Hematopoietic multipotent progenitor cell treated with erythropoietin and hydrocortisone succinate and interleukin-3 and kit ligand, for 4 days (in vitro differentiated cells): ENCODE data around the gene KAZN.

ENCODE experiments used
- DNase-seq: peaks from one replicate; pipeline ENCODE4 v3.0.0-alpha.2; 2015

The KAZN gene

DNA sequence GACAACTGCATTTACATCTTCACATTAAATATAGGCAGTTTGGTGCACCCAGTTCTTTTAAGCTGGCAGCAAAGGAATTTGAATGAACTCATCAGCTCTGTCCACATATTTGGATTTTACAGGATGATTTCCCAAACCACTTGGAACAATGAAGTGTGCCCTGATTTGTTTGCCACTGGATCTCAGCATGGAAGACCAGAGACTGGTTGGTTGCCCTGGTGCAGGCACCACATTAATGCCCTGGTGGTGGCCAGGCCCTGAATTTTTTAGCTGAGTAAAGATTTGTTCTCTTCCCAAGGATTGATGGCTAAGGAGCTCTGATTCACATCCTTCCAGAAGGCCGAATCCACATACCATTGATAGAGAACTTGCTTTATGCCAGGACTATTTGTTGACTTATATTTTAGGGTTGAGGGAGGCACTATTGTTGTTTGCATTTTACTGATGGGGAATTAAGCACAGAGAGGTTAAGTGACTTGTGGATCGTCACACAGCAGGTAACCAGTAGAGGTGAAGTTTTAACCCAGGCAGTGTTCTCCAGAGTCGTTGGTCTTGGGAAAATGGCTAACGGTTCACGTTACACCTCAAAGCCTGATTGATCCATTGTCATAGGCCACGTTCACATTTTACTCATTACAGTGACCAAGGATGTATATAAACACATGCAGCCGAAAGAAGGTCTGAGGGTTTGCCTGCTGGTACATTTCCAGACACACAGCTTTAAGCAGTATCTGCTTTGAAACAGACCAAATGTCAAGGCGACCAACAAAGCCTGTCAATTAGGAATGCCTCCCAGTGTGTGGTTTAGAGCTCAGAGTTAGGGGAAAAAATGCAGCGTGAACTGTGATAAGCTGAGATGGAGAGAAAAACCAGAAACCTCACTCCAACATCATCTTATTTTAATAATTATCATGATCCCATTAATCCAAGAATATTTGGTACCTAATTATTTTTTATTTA is 50.7 kb downstream of the KAZN start:
- DNase-seq: no peak

DNA sequence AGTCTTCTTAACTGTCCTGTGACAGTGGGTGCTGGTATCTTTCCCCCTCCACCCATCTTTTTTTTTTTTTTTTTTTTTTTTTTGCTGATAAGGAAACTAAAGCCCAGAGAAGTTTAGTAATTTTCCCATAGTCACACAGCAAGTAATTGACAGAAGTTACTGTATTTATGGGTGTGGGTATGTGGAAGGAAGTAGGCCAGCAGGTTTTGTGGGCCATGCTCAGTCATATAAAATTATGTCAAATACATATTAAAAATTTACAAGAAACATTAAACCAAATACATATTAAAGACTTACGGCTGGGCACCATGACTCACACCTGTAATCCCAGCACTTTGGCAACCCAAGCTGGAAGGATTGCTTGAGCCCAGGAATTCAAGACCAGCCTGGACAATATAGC is 51.5 kb downstream of the KAZN start:
- no peak for DNase-seq

DNA sequence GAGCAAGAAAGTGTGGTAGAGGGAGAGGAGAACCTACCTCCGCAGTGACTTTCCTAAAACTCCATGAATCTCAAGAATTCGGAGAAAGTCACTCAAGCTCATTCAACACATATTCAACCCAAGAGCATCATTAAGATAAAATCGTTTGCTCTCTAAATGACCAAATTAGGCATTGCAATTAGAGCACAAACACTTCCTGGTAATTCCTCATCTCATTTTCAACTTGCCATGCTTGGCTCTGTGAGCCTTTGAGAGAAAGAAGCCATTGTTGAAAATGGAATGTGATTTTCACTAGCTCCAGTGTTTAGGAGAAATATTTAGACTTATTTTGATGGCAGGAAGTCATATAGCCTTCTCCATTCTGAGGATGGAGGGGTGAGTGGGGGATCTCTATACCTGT is 52.5 kb downstream of the KAZN start:
- no peak for DNase-seq

DNA sequence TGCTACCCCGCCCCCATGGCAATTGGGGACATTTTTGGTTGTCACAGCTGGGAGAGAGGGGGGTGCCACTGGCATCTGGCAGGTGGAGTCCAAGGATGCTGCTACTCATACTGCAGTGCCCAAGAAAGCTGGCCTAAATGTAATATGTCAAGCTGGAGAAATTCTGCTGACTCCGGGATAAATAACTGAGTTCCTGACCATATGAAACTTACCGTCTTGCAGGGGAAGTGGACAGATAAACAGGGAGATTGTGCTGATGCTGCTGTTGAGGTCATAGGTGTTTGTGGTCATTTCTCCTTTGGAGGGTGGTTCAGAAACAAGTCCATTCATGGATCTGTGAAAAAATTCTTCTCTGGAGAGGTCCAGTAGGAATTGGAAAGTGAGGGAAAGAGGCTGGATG is 54.4 kb downstream of the KAZN start:
- DNase-seq: no peak

DNA sequence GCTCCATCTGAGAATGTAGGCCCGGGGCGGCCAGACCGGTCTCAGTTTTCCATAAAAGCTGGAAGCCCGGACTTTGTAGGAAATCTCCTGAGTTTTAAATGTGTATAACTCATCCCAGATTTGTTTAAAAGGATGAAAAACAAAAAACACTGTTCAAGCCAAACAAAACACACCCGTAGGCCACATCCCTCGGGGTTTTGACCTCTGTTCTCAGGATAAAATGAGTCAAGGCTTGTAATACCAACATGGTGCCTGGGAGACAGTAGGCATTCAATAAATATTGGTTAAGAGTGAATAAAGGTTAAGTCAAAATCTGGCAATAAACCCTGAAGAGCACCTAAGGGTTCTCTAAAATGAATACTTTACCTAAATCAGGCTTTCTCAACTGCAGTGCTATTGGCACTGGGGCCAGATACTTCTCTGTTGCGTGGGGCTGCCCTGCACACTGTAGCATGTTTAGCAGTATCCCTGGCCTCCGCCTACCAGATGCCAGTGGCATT is 55.0 kb downstream of the KAZN start:
- no peak for DNase-seq

DNA sequence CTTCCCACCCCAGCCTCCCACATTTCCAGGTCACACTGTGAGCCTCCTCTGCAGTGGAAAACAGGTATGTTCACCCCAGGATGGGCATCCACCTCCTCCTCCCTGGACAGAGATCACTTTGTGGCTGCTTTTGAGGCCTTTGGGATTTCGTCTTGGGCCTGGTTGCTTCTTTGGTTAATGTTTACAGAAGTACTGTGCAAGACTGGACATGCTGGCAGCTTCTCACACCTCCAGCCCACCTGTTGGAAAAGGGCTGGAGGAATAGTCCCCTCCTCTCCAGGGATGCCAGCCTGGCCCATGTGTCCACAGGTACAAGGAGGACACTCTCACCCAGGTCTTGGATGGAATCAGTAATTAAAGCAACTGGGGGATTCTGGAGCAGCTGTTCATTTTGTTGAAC is 56.1 kb downstream of the KAZN start:
- DNase-seq: no peak

DNA sequence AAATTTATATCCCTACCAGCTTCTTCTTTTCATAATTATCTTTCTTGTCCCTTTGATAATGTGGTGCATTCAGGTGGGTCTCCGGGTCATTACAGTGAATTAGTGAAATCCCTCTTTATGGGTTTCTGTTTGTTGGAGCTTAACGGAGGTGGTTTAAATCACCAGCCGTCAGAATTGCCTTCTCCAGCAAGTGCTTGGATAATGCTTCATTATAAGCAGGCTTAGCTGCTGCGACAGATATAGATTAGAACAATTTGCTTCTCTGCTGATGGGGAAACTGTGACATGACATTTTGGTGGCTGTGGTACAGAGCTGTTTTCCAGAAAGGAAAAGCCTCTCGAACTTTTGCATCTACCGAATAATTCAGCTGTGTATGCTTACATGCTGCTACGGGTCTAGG is 56.9 kb downstream of the KAZN start:
- no peak for DNase-seq

DNA sequence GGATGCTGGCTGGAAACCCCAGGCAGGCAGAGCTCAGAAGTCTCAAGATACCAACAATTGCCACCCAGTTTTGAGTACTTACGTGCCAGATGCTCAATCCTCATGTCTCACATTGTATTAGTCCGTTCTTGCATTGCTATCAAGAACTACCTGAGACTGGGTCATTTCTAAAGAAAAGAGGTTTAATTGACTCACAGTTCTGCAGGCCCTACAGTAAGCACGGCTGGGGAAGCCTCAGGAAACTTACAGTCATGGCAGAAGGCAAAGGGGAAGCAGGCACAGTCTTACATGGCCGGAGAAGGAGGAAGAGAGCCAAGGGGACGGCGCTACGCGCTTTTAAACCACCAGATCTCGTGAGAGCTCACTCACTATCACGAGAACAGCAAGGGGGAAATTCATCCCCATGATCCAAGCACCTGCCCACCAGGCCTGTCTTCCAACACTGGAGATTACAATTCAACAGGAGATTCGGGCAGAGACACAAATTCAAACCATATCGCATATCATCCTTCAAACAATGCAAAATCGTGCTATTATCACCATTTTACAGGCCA is 58.0 kb downstream of the KAZN start:
- no peak for DNase-seq

DNA sequence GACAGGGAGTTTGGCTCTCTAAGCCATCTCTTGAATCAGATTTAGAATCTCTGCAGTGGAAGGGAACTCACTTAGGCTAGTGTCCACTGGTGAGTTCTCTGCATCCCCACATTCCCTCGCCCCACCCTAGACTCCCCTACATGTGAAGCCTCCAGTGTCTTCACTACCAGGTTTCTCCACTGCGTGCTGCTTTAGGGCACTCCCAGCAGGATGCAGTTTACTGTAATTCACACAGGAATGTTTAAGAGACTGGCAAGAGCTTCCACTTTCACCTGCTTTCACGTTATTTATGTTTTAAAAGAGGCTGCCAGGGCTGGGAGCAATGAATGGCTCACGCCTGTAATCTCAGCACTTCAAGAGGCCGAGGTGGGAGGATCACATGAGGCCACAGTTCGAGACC is 60.2 kb downstream of the KAZN start:
- no peak for DNase-seq

DNA sequence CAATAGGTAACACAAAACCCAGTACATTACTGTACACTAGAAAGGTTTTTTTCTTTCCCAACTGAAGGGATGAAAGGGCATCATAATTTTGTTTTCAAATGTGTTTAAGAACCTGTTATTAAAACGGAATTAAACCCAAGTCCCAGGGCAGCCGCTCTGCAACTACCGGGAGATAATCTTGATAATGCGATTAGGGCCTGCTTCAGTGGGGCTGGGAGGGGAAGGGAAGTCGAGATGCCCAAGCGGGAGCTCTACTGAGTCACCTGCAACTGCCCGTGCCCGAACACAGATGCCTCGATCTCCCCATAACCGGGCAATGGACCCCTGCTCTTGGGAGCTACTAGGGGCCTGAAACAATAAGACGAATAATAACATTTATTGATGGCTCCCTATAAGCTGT is 61.4 kb downstream of the KAZN start:
- DNase-seq: no peak

DNA sequence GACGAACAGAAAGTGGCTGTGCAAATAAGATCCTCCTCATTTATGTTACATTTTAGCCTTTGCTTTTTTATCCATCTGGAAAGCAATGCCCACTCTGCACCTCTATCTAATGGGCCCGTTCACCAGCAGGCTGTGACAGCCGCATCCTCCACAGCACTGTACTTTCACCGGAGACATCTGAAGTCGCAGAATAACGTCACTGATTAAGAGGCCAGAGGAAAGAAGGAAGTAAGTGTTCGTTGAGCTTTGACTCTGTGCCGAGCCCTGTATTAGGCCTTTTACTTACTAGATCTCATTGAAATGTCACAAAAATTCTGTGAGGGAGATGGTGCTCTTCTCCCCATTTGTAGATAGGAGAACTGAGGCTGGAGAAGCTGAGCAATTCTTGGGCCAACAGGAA is 62.3 kb downstream of the KAZN start:
- DNase-seq: peak; percentile 67

DNA sequence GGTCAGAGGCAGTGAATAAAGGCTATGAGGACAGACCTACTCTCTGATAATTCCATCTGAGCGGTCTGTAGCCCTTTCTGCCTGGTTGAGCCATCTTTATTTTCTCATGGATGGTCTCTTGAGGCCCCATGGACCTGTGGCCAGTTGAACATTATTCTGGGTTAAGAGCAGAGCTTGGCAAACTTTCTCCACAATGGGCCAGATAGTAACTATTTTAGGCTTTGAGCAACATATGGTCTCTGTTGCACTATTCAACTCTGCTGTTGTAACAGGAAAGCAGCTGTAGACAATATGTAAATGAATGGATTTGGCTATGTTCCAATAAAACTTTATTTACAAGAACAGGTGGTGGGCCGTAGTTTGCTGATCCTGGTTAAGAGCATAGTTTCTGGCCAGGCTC is 62.7 kb downstream of the KAZN start:
- DNase-seq: peak; percentile 23

DNA sequence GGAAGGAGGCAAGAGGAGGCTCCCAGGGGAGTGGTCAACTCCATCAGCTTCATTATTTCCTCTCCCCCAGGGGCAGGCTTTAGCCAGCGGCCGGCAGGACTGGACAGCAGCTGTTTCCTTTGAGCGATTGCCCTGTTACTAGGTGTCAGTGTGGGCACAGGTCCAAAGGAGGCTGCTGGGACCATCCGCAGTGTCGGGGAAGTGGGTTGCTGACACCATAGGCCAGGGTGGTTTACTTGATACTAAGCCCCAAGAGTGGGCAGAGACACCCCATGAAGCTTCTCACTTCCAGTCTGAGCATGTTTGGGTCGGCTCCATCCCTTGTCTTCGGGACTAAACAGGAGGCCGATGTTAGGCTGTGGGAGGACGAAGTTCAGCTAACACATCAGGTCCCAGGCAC is 63.6 kb downstream of the KAZN start:
- no peak for DNase-seq

DNA sequence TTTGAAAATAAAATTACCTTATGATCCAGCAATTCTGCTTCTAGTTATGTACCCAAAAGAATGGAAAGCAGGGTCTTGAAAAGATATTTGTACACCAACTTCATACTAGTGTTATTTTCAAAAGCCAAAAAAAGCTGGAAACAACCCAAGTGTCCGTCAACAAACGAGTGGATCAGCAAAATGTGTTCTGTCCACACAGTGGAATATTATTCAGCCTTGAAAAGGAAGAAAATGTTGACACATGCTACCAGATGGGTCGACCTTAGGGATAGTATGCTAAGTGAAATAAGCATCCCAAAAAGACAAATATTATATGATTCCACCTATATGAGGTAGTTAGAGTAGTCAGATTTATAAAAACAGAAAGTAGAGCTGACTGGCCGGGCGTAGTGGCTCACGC is 65.3 kb downstream of the KAZN start:
- no peak for DNase-seq

DNA sequence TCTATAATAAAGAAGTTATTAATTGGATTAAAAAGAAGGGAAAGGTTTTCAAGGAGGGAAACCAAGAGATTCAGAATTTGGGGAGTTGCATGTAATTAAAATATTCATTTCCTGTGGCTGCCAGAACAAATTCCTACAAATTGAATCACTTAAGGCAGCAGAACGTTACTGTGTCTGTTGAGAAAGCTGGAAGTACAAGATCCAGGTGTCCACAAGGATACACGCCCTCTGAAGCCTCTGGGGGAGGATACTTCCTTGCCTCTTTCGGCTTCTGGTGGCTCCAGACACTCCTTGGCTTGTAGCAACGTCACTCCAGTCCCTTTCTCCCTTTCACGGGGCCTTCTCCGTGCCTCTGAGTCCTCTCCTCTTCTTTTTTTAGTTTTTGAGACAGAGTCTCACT is 67.9 kb downstream of the KAZN start:
- no peak for DNase-seq

DNA sequence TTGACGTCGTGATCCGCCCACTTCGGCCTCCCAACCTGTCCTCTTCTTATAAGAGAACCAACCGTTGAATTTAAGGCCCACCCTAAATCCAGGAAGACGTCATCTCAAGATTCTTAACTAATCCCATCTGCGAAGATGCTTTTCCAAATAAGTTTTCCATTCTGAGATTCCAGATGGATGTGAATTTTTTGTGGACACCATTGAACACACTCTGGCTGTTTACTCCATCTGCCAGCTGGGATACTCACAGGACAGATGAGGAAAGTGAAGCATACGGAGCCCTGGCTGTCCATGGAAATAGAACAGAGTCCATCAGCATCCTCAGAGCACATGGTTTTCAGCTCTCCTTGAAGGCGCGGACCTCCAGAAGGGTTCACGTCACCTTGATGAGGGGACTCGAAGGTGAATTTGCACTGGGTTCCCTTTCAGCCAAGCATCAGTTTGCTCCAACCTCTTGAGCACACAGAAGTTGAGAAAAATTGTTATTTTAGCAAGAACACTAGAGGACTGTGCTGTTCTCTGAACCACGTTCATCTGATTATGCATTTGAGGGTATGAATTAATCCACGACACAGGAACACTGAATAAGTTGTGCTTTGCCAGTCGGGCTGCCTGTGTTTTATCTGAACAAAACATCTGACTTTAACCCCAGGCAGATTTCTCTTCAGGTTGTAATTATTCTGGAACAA is 68.6 kb downstream of the KAZN start:
- DNase-seq: no peak

DNA sequence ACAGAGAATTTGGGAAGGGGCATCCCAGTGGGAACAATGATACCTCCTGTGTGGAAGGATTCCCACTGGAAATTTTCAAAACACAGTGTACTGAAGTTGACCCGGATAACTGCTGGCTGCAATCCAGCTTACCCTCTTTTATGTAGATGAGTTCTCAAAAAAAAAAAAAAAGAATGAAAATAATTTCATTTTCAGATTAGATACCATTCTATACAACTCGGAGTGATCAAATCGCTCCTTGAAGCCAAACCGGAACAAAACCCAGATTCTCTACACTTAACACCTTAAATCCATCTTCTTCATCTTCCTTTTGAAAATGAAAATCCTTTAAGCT is 69.1 kb downstream of the KAZN start:
- DNase-seq: no peak

DNA sequence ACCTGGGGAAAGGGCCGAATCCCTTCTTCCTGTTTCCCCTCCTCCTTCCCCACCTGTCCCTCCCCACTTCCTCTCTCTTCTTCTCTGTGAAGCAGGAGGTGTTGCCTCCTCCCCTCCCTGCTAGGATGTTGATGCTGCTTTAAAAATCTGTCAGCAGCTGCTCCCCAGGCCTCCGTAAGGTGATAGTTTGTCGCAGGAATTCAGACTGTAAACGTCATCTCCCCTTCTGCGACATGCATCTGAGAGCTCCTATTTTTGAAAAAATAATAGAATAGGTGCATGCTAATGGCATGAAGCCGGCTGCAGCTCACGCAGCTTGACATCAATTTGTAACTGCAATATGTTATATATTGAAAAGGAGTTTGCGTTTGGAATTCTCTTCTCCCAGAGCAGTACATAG is 70.1 kb downstream of the KAZN start:
- DNase-seq: no peak

DNA sequence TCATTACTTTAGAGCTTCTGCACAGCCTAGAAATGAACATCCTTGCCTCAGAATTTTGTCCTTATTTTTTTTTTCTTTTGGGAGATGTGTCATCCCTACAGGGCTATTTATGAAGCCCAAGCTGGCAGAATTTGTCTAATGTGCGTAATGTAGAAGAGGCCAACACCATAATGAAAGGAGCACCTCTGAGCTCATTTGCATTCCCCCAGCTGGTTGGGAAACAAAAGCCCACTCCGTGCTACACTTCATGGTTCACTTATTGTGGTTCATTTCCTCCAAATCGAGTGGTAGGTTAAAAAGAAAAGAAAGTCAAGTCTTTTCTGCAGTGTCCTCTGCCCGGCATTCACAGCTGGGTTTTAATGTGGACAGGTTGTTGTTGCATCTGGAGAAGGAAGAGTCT is 73.5 kb downstream of the KAZN start:
- no peak for DNase-seq

DNA sequence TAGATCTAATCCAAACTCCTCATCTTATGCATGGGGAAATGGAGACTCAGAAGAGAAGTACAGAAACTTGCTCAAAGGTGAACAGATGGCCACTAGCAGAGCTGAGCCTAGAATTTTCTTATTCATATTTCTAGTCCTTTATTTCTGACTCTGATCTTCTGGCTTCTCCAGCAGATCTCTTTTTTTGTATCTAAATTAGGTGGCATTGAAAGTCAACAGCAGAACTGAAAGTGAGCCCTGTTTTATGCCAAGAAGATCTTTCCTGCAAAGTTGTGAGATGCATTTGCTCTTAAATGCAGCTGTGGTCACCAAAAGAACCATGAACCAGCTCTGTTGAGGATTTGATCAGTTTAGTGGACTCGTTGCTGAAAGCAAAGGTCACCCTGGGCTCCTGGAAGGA is 75.5 kb downstream of the KAZN start:
- DNase-seq: no peak

DNA sequence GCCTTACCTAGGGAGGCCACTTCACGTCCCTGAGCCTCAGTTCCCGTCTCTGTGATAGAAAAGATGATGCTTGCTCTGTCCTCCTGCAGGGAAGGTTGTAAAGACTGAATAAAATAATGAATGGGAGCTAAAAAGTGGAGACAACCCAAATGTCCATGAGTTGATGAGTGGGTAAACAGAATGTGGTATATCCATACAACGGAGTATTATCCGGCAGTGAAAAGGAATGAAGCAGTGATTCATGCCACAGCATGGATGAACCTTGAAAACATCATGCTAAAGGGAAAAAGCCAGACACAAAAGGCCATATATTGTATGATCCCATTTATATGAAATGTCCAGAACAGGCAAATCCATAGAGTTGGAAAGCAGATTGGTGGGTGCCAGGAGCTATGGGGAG is 77.9 kb downstream of the KAZN start:
- no peak for DNase-seq

DNA sequence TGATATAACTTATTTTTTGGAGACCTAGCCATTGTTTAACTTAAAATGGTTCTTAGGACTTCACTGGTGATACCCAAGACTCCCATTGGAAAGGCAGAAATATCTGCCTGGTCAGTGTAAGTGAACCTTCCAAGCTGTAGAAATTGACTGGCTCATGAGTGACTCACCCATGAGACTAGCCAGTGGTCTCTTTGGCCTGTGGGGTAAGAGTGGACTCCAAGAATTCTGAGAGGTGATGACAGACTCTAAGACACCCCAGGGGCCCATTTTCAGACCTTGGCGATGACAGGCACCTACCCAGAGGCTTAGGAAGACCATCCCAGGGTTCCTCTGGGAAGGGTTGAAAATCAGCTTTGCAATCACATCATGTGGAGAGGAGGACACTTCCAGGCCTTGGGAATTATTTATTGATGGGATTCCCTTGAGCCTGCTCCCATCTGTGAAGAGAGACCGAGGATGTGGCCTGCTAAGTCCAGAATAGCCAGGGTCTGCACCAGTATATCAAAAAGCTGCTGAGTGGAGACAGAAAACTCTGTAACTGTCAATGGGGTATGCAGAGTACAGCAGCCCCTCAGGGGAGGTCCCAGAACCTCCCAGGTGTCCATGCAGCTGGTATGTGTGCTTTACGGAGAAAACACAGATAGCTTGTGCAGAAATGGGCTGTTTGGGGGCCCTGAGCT is 78.9 kb downstream of the KAZN start:
- DNase-seq: no peak

DNA sequence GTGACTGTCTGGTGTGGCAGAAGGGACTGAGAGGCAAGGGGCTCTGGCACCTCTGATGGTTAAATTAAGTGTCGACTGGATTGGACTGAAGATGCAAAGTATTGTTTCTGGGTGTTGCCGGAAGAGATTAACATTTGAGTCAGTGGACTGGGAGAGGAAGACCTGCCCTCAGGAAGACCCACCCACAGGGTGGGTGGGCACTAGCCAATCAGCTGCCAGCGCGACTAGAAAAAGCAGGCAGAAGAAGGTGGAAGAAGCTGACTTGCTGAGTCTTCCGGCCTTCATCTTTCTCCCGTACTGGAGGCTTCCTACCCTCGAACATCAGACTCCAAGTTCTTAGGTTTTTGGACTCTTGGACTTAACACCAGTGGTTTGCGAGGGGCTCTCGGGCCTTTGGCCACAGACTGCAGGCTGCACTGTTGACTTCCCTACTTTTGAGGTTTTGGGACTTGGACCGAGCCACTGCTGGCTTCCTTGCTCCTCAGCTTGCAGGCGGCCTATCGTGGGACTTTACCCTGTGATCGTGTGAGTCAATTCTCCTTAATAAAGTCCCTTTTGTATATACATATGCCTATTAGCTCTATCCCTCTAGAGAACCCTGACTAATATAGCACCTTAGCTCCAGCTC is 79.6 kb downstream of the KAZN start:
- DNase-seq: no peak
